H1 (cell line): ENCODE data around the gene FMN2. TPM values are rescaled to one million over a fixed set of nuclear protein-coding genes. Genes with fewer than 3 reads are reported as not detected.

Experiments
- CHD7 ChIP-seq: fragments of 300-600 bp; sonication (generic); IDR thresholded peaks from 2 replicates; pipeline ENCODE4 v1.7.1; 2012; ENCODE audit warnings: low read length, moderate library complexity, mild to moderate bottlenecking, inconsistent platforms; ENCODE audit not compliant: insufficient replicate concordance
- polyA plus RNA-seq, 7 experiments: library from polyadenylated mRNA; depleted of rRNA in 3 of 7; stranded (reverse) in 5 of 7; unstranded in 2 of 7; fragments of >200 nt in 5 of 7; fragments of 200-250 nt in 2 of 7; gene quantifications; 1 replicate in 5 of 7; 2 replicates in 1 of 7; 4 replicates in 1 of 7; pipeline versions ENCODE4 v1.2.1 to v1.2.3, GENCODE V29; 2011 to 2013; ENCODE audit warnings: missing spikeins in 2 of 7, mixed read lengths in 2 of 7
- total RNA-seq: library from RNA; stranded (reverse); fragmentation: NEBNext Ultra II Directional; extraction: Animal tissue kit (Norgen Biotek cat#: 25700); gene quantifications from 2 replicates; pipeline ENCODE4 v1.2.1, GENCODE V29; 2021

The FMN2 gene
- total and polyA plus RNA-seq, 2 of the 8 experiments (the other 6 are each of a cell fraction or from before 2014, with no cell fraction given), result 0.83 to 2.0 TPM

DNA sequence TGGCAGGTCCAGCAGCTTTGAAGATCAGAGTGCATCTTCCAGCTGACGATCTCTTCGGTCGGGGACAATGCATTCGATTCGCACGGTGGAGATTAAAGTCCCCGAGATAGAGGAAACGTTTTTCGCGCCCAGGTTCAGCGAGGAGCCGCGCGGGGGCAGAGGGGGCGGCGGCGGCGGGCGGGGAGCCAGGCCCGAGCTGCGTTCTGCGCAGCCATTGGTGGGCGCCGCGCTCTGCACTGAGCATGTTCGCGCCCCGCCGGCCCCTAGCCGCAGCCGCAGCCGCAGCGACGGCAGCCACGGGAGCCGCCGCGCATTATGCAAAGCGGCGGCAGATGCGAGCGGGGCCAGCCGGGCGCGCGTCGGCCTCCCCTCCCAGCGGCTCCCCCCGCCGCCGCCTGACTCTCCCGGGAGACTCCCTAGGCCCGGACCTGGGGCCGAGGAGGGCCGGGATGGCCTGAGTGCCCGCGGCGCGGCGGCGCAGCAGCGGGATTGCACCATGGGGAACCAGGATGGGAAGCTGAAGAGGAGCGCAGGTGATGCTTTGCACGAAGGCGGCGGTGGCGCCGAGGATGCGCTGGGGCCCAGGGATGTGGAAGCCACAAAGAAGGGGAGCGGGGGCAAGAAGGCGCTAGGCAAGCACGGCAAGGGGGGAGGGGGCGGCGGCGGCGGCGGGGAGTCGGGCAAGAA, at the start of gene FMN2 (continued):
- TF ChIP-seq CHD7, result no peak
- TF ChIP-seq, all 59 proteins: peak for 13
